IMR-90 (cell line): ENCODE data around the gene NADSYN1. TPM values are rescaled to one million over a fixed set of nuclear protein-coding genes. Genes with fewer than 3 reads are reported as not detected.
A peak's percentile ranks its signal among the peaks of the same experiment; 100 is the strongest.

Experiments
- ATAC-seq: fragments of 200-7000 bp; cut with Tn5 transposase; 2 replicates; pipeline ENCODE4 v1.9.1; 2020; ENCODE audit warnings: low read depth, mild to moderate bottlenecking, moderate library complexity
- BruUV-seq: library from RNA; stranded (reverse); fragments of 400-500 nt; replicated peaks from 2 replicates; lab custom pipeline; 2021; lab: Mats Ljungman, UMichigan
- CTCF ChIA-PET: fragments of 300-600 bp; formaldehyde crosslinking; extraction: SDS; loops from one replicate; lab custom pipeline; 2021; ENCODE audit warnings: antibody characterized with exemption; lab: Yijun Ruan, JAX
- POLR2A ChIA-PET: fragments of 300-600 bp; sonication (Branson Sonifier 250); formaldehyde crosslinking; loops from one replicate; lab custom pipeline; 2022; ENCODE audit warnings: antibody characterized with exemption; ENCODE audit not compliant: unreplicated experiment; lab: Charles Lee
- DNase-seq: peaks from one replicate; pipeline ENCODE4 v3.0.0; 2013
- H2AFZ ChIP-seq: replicated peaks from 2 replicates; pipeline ENCODE3; 2013; ENCODE audit warnings: low read length, mild to moderate bottlenecking; ENCODE audit not compliant: poor library complexity
- H2AK5ac ChIP-seq: 2 replicates; pipeline ENCODE4 v1.6.1; 2013; ENCODE audit warnings: low read depth, low read length, inconsistent platforms
- H2AK9ac ChIP-seq: replicated peaks from 2 replicates; pipeline ENCODE3; 2013; ENCODE audit warnings: mild to moderate bottlenecking, low read depth, low read length, moderate library complexity; ENCODE audit not compliant: poor library complexity
- H2BK120ac ChIP-seq: 2 replicates; pipeline ENCODE4 v1.6.1; 2013; ENCODE audit warnings: low read depth, low read length, inconsistent platforms
- H2BK15ac ChIP-seq: 3 replicates; pipeline ENCODE4 v1.6.1; 2013; ENCODE audit warnings: low read depth, low read length, inconsistent platforms
- H2BK20ac ChIP-seq: 2 replicates; pipeline ENCODE4 v1.6.1; 2013; ENCODE audit warnings: low read depth, mild to moderate bottlenecking, inconsistent platforms, low read length, moderate library complexity
- H2BK5ac ChIP-seq: 2 replicates; pipeline ENCODE4 v1.6.1; 2013; ENCODE audit warnings: mild to moderate bottlenecking, low read depth, low read length, inconsistent platforms; ENCODE audit not compliant: poor library complexity, severe bottlenecking
- H3K14ac ChIP-seq: replicated peaks from 2 replicates; pipeline ENCODE4 v1.6.1; 2013; ENCODE audit warnings: low read depth, low read length, inconsistent platforms
- H3K18ac ChIP-seq: 2 replicates; pipeline ENCODE4 v1.6.1; 2013; ENCODE audit warnings: low read depth, low read length, control low read depth
- H3K23ac ChIP-seq: 2 replicates; pipeline ENCODE4 v1.6.1; 2013; ENCODE audit warnings: low read depth, low read length, inconsistent platforms
- H3K27ac ChIP-seq: 2 replicates; pipeline ENCODE4 v1.5.1; 2013; ENCODE audit warnings: mild to moderate bottlenecking, control low read depth, low read length; ENCODE audit not compliant: insufficient read depth
- H3K27me3 ChIP-seq: 2 replicates; pipeline ENCODE4 v1.6.1; 2013; ENCODE audit warnings: low read length; ENCODE audit not compliant: control insufficient read depth, insufficient read depth
- H3K36me3 ChIP-seq: 2 replicates; pipeline ENCODE4 v1.6.1; 2013; ENCODE audit warnings: low read length, mixed read lengths; ENCODE audit not compliant: control insufficient read depth, insufficient read depth
- H3K4ac ChIP-seq: 2 replicates; pipeline ENCODE4 v1.6.1; 2013; ENCODE audit warnings: low read depth, low read length, inconsistent platforms
- H3K4me1 ChIP-seq: 2 replicates; pipeline ENCODE4 v1.6.1; 2013; ENCODE audit warnings: low read length, mixed read lengths; ENCODE audit not compliant: control insufficient read depth, insufficient read depth
- H3K4me2 ChIP-seq: 2 replicates; pipeline ENCODE4 v1.6.1; 2013; ENCODE audit warnings: low read depth, mild to moderate bottlenecking, control low read depth, low read length, moderate library complexity
- H3K4me3 ChIP-seq: 2 replicates; pipeline ENCODE4 v1.5.1; 2013; ENCODE audit warnings: low read depth, mild to moderate bottlenecking, control low read depth, low read length, moderate library complexity; ENCODE audit not compliant: insufficient read depth
- H3K56ac ChIP-seq: 2 replicates; pipeline ENCODE4 v1.6.1; 2013; ENCODE audit warnings: low read length, inconsistent platforms; ENCODE audit not compliant: insufficient read depth; ENCODE audit errors: extremely low read depth
- H3K79me1 ChIP-seq, 2 experiments: 2 replicates each; pipeline ENCODE4 v1.6.1; 2013; ENCODE audit warnings: low read length in 2 of 2, inconsistent platforms in 1 of 2, low read depth in 1 of 2
- H3K9ac ChIP-seq: 2 replicates; pipeline ENCODE4 v1.6.1; 2013; ENCODE audit warnings: low read depth, low read length, control low read depth
- H3K9me1 ChIP-seq: 2 replicates; pipeline ENCODE4 v1.6.1; 2013; ENCODE audit warnings: low read length, inconsistent platforms; ENCODE audit not compliant: insufficient read depth
- H3K9me3 ChIP-seq: 2 replicates; pipeline ENCODE4 v1.6.1; 2013; ENCODE audit warnings: low read length; ENCODE audit not compliant: control insufficient read depth, insufficient read depth
- H4K20me1 ChIP-seq: 2 replicates; pipeline ENCODE4 v1.6.1; 2013; ENCODE audit warnings: low read length, inconsistent platforms; ENCODE audit not compliant: insufficient read depth
- H4K5ac ChIP-seq: 2 replicates; pipeline ENCODE4 v1.6.1; 2013; ENCODE audit warnings: mild to moderate bottlenecking, low read depth, low read length, control low read depth
- H4K8ac ChIP-seq, 2 experiments: 2 replicates each; pipeline ENCODE4 v1.6.1; 2013; ENCODE audit warnings: low read depth in 2 of 2, low read length in 2 of 2, control low read depth in 1 of 2, inconsistent platforms in 1 of 2
- H4K91ac ChIP-seq: 2 replicates; pipeline ENCODE4 v1.6.1; 2013; ENCODE audit warnings: low read depth, low read length, inconsistent platforms; ENCODE audit not compliant: insufficient read depth
- BHLHE40 ChIP-seq: fragments of 150-350 bp; IDR thresholded peaks from 2 replicates; pipeline ENCODE4 v1.6.1; 2016; ENCODE audit warnings: mild to moderate bottlenecking, low read depth, low read length
- CEBPB ChIP-seq: IDR thresholded peaks from 2 replicates; pipeline ENCODE4 v1.6.1; 2012; ENCODE audit warnings: low read depth, low read length, improper control_type of control experiment
- CHD1 ChIP-seq: IDR thresholded peaks from 2 replicates; pipeline ENCODE4 v1.6.1; 2012; ENCODE audit warnings: low read depth, low read length, improper control_type of control experiment
- FOS ChIP-seq: fragments of 150-350 bp; IDR thresholded peaks from 2 replicates; pipeline ENCODE4 v1.6.1; 2016; ENCODE audit warnings: low read depth, low read length
- MAFK ChIP-seq: IDR thresholded peaks from 2 replicates; pipeline ENCODE4 v1.6.1; 2012; ENCODE audit warnings: low read depth, low read length, improper control_type of control experiment
- MAZ ChIP-seq: IDR thresholded peaks from 2 replicates; pipeline ENCODE4 v1.6.1; 2012; ENCODE audit warnings: low read depth, mild to moderate bottlenecking, low read length, improper control_type of control experiment, moderate library complexity, borderline replicate concordance
- MXI1 ChIP-seq: IDR thresholded peaks from 2 replicates; pipeline ENCODE4 v1.6.1; 2012; ENCODE audit warnings: low read depth, mild to moderate bottlenecking, low read length, moderate library complexity, borderline replicate concordance
- NFE2L2 ChIP-seq: fragments of 150-350 bp; IDR thresholded peaks from 2 replicates; pipeline ENCODE4 v1.6.1; 2016; ENCODE audit warnings: low read depth, mild to moderate bottlenecking, low read length
- POLR2A ChIP-seq: IDR thresholded peaks from 2 replicates; pipeline ENCODE4 v1.6.1; 2012; ENCODE audit warnings: mild to moderate bottlenecking, low read depth, low read length
- RAD21 ChIP-seq: IDR thresholded peaks from 2 replicates; pipeline ENCODE4 v1.6.1; 2012; ENCODE audit warnings: low read length, improper control_type of control experiment
- RCOR1 ChIP-seq: IDR thresholded peaks from 2 replicates; pipeline ENCODE4 v1.6.1; 2012; ENCODE audit warnings: mild to moderate bottlenecking, low read length, improper control_type of control experiment; ENCODE audit not compliant: insufficient replicate concordance
- SMC3 ChIP-seq: fragments of 150-350 bp; IDR thresholded peaks from 2 replicates; pipeline ENCODE4 v1.6.1; 2016; ENCODE audit warnings: low read depth, mild to moderate bottlenecking, antibody characterized with exemption, low read length, moderate library complexity
- WGBS, 2 experiments: methylation state at CpG; one replicate each; pipeline versions ENCODE4 v1.1.5 to v1.1.7; 2013; ENCODE audit warnings: missing lambda C conversion rate in 2 of 2; ENCODE audit not compliant: insufficient read length in 1 of 2; ENCODE audit errors: extremely low coverage in 2 of 2; 5-methylcytosine and 5-hydroxymethylcytosine counted together
- dilution Hi-C: fragments of 300-500 bp; cut with HindIII; formaldehyde crosslinking; loops from one replicate; pipeline ENCODE4 v1.14.3; 2018; ENCODE audit warnings: low sequenced_read_pairs; ENCODE audit not compliant: unreplicated experiment
- in situ Hi-C: fragments of 300-500 bp; cut with MboI; formaldehyde crosslinking; loops from 3 replicates; pipeline ENCODE4 v1.14.3; 2019; ENCODE audit warnings: low sequenced_read_pairs, inconsistent platforms, mixed read lengths
- intact Hi-C: fragments of 100-400 bp; cut with micrococcal nuclease; formaldehyde crosslinking; loops from 2 replicates; pipeline ENCODE4 v1.10.0; 2022
- polyA plus RNA-seq, 3 experiments: library from polyadenylated mRNA; depleted of rRNA; stranded (reverse); fragments of >200 nt; gene quantifications; 2 replicates each; pipeline ENCODE4 v1.2.3, GENCODE V29; 2012; ENCODE audit warnings: low replicate concordance in 1 of 3
- total RNA-seq: library from RNA; depleted of rRNA; stranded (reverse); fragments of >200 nt; gene quantifications from 2 replicates; pipeline ENCODE4 v1.2.3, GENCODE V29; 2012
- TF ChIP-seq, protein P1 (sequence below): conservative IDR thresholded peaks from 2 replicates; pipeline ENCODE4 v1.5.1; 2012; ENCODE audit warnings: mild to moderate bottlenecking, low read depth, low read length, improper control_type of control experiment
- TF ChIP-seq, protein P2 (sequence below): fragments of 150-350 bp; IDR thresholded peaks from 2 replicates; pipeline ENCODE4 v1.6.1; 2017; ENCODE audit warnings: mild to moderate bottlenecking, antibody characterized with exemption, low read length, low read depth

NADSYN1 gene
- total and polyA plus RNA-seq, 2 of the 4 experiments (the other 2 are of a cell fraction), result 69.5 to 70.4 TPM

DNA sequence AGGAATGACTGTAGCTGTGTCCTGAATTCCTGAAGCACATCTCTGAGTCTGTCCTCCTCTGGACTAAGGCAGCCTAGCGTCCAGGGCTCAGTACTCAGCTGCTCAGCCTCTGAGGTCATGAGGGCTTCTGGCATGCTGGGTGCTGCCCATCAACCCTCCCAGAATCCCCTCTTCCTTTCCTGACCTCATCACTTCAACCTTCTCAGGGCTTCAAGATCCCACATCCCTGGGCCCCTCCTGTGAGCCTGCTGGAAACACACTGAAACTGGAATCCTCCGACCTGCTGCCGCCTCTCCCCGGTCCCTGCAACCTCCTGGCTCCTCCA, 85.6 kb downstream of the NADSYN1 start:
- Histone ChIP-seq H3K4ac (no peak overlapping the region), H3K56ac (no peak overlapping the region), H4K91ac (no peak overlapping the region), H3K23ac (no peak overlapping the region), H3K9me3 (no peaks in the 10 kb centered on the region), H3K18ac (no peak overlapping the region), H2AFZ (no peak overlapping the region), H4K20me1 (no peaks in the 10 kb centered on the region), H3K4me1 (no peaks in the 10 kb centered on the region), H3K27me3 (peaks cover 12% of the 10 kb centered on the region), H3K9ac (no peak overlapping the region), H3K14ac (no peak overlapping the region), H4K8ac (no peak overlapping the region), H2AK9ac (no peak overlapping the region), H3K79me1 (no peaks in the 10 kb centered on the region), H3K27ac (no peak overlapping the region), H2BK5ac (no peak overlapping the region), H3K4me2 (no peak overlapping the region), H3K9me1 (no peaks in the 10 kb centered on the region), H3K36me3 (no peaks in the 10 kb centered on the region), H3K4me3 (no peak overlapping the region), H2AK5ac (no peak overlapping the region), H2BK120ac (no peak overlapping the region), H2BK20ac (no peak overlapping the region), H4K5ac (no peak overlapping the region), H2BK15ac (no peak overlapping the region)
- intact Hi-C loops, result no loop called here
- in situ Hi-C loops, result no loop called here
- dilution Hi-C loops, result no loop called here
- no peak for DNase-seq
- no TSS peak for BruUV-seq
- CTCF ChIA-PET, result no interaction called here
- POLR2A ChIA-PET, result no interaction called here
- WGBS, 2 experiments, result 40% methylated on average over 1 of the region's 4 CpGs; no CpG with 5 or more reads in 1 of the 2 experiments
- TF ChIP-seq BHLHE40, result no peak
- TF ChIP-seq MAZ, result no peak
- TF ChIP-seq, protein P1, sequence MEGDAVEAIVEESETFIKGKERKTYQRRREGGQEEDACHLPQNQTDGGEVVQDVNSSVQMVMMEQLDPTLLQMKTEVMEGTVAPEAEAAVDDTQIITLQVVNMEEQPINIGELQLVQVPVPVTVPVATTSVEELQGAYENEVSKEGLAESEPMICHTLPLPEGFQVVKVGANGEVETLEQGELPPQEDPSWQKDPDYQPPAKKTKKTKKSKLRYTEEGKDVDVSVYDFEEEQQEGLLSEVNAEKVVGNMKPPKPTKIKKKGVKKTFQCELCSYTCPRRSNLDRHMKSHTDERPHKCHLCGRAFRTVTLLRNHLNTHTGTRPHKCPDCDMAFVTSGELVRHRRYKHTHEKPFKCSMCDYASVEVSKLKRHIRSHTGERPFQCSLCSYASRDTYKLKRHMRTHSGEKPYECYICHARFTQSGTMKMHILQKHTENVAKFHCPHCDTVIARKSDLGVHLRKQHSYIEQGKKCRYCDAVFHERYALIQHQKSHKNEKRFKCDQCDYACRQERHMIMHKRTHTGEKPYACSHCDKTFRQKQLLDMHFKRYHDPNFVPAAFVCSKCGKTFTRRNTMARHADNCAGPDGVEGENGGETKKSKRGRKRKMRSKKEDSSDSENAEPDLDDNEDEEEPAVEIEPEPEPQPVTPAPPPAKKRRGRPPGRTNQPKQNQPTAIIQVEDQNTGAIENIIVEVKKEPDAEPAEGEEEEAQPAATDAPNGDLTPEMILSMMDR, result no peak
- no peak for TF ChIP-seq FOS
- no peak for TF ChIP-seq MAFK
- TF ChIP-seq RCOR1, result no peak
- no peak for TF ChIP-seq NFE2L2
- no peak for TF ChIP-seq RAD21
- no peak for TF ChIP-seq POLR2A
- no peak for TF ChIP-seq SMC3
- TF ChIP-seq MXI1, result no peak
- TF ChIP-seq, protein P2, sequence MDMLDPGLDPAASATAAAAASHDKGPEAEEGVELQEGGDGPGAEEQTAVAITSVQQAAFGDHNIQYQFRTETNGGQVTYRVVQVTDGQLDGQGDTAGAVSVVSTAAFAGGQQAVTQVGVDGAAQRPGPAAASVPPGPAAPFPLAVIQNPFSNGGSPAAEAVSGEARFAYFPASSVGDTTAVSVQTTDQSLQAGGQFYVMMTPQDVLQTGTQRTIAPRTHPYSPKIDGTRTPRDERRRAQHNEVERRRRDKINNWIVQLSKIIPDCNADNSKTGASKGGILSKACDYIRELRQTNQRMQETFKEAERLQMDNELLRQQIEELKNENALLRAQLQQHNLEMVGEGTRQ, result no peak
- TF ChIP-seq CEBPB, result no peak
- no peak for TF ChIP-seq CHD1
- ATAC-seq, result peak; percentile 57
